Esophagus mucosa (tissue), 1 donor: ENCODE measurements around the gene SERTAD4. TPM values are rescaled to one million over a fixed set of nuclear protein-coding genes. Genes with fewer than 3 reads are reported as not detected.
"Not testable (repeated sequence)": the region's sequence is repeated elsewhere in the genome, so short reads cannot be mapped to it uniquely, and the experiment has no call there.

ENCODE experiments used
- ATAC-seq: fragments of 200-7000 bp; cut with Tn5 transposase; one replicate; pipeline ENCODE4 v1.9.1; 2020
- total RNA-seq: library from RNA; stranded (reverse); gene quantifications from one replicate; pipeline ENCODE4 v1.2.4, GENCODE V29; 2023
- donor health status: DM: yes; HTN: yes; CAD: no.

Gene SERTAD4
- total RNA-seq = 8.7 TPM

DNA sequence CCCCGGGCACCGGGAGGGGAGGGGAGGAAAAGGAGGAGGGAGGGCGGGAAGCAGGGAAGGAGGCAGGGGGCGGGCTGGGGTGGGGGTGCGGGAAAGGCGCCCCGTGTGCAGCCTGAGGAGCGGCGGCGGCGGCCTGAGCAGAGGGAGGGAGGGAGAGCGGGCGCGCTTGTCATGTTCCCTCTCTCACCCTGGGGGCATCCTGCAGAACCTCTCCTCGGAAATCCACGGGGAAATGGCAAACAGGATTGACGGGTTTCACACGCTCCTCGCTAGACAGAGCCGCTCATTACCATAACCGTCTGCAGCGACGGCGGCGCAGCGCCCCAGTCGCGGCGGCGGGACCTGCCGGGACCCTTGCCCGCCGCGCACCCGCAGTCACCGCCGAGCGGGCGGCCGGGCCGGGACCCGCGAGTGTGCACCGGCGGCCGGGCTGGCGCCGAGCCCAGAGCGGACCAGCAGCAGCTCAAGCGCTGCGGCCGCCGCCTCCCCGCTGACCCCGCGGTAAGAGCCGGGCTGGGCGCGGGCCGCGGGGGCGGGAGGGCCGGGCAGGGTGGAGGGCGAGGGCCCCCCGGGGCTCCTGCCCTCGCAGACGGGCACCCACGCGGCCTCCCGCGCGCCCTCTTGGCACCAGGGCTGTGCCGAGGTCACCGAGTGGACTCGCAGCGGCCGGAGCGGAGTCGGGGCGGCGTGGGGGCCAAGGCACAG lies at the start of gene SERTAD4:
TSS of gene SERTAD4 (plus strand) at position 286 of the 705 bp plus-strand sequence. CDS start 5,165 bp downstream, outside the sequence.
- ATAC-seq = peak; percentile 91

DNA sequence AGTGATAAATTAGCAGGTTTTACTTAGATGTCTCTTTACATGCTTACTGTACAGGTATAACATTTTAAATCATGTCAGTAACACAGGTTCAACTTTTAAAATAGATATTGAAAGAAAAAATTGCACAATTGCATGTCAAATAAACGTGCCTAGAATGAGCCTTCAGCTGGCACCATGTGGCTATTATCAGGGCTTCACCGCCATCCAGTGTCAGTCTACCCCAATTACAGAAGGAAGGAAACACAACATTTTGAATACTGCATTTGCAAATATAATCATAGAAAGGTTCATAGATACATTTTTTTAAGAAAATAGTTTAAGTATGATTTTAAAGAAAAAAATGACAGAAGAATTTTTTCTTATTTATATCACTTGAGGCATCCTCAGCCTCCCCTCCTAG lies 47.5 kb upstream of the SERTAD4 start:
- ATAC-seq = no peak

DNA sequence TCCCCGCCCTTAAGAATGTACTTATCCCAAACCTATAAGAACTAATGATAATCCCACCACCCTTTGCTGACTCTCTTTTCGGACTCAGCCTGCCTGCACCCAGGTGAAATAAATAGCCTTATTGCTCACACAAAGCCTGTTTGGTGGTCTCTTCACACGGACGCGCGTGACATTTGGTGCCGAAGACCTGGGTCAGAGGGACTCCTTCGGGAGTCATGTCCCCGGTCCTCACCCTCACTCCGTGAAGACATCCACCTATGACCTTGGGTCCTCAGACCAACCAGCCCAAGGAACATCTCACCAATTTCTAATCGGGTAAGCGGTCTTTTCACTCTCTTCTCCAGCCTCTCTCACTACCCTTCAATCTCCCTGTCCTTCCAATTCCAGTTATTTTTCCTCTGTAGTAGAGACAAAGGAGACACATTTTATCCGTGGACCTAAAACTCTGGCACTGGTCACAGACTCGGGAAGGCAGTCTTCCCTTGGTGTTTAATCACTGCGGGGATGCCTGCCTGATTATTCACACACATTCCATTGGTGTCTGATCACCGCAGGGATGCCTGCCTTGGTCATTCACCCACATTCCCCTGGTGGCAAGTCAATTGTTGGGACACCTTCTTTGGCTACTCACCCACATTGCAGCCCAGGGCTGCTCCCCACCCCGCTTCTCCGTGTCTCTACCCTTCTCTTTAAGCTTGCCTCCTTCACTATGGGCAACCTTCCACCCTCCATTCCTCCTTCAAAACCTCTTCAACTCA lies 44.6 kb upstream of the SERTAD4 start:
- ATAC-seq = not testable (repeated sequence)

DNA sequence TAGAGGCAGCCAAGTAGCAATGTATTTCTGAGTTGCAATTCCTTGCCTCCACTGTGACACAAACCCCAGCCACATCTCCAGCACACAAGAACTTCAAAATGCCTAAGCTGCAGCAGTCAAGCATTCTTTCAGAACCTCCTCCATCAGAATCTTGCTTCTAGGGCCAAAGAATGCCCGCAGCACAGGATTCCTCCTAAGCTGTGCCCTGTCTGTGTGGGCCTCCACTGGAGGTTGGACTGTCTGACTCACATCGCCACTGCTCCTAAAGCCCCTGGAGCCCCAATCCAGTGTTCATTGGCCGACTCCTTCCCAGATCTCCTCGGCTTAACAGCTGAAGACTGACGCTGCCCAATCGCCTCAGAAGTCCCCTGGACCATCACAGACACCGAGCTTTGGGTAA lies 43.2 kb upstream of the SERTAD4 start:
- no peak for ATAC-seq

DNA sequence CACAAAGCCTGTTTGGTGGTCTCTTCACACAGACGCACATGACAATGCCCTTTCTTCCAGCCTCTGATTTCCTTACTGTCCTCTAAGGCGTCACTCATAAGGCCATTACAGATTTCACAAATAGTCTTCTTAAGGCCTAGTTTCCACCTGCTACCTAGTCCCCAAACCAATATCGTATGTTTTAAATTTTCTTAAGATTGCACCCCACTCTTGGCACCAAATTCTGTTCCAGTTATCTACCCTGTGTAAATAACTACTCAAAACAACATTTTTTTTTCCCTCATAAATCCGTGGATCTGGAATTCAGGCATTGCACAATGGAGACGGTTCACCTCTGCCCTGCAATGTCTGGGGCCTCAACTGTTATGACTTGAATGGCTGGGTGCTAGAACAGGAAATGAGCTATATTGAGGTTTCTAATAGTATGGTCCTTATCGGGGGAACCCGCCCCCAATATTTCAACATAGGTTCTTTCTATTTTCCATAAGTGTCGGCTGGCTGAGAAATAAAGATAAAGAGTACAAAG lies 36.9 kb upstream of the SERTAD4 start:
- ATAC-seq = no peak

DNA sequence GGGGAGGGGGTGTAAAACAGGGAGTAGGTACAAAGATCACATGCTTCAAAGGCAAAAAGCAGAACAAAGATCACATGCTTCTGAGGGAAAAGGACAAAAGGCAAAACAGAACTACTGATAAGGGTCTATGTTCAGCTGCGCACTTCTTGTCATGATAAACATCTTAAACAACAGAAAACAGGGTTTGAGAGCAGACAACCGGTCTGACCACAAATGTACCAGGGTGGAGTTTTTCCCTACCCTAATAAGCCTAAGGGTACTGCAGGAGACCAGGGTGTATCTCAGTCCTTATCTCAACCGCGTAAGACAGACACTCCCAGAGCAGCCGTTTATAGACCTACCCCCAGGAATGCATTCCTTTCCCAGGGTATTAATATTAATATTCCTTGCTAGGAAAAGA lies 36.3 kb upstream of the SERTAD4 start:
- not testable (repeated sequence) for ATAC-seq

DNA sequence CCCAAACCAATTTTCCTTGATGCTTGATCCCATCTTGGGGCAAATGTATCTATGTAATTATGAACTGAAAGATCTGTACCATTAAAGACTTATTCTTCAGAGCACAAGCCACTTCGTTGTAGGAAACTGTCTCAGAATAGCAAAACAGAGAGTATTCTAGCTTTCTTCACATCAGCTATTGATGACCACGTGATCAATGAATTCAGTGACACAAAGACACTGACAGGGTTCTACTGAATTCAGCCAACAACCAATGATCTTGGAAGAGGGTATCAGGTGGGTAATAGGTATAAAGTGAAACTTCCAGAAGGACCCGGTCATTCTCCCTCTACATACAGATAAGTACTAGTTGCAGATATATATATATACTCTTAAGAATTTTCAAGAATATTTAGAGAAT lies 33.8 kb upstream of the SERTAD4 start:
- ATAC-seq = no peak

DNA sequence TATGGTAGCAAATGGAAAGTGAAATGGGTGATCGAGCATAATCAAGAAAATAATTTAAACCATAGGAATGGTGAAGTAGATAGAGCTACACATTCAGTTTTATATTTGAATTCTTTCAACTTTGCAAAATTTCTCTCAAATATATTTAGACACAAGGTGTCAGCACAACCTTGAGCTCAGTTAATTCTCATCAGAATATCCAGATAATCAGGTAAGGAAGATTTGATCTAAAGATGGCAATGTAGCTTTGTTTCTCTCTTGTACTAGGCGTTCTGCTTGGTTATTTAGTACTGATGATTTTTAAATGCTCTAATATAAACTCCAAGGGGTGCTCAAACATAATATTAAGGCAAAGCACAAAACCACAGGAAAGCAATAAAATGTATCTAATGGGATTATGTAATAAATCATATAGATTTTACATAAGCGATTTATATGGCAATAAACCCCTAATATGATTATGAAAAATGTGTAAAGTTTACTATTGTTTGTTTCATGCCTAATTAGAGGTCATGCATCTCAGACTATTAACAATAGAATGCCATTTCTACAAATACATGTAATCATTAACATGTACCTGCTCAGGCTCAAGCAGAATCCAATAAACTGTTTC lies 32.4 kb upstream of the SERTAD4 start:
- no peak for ATAC-seq

DNA sequence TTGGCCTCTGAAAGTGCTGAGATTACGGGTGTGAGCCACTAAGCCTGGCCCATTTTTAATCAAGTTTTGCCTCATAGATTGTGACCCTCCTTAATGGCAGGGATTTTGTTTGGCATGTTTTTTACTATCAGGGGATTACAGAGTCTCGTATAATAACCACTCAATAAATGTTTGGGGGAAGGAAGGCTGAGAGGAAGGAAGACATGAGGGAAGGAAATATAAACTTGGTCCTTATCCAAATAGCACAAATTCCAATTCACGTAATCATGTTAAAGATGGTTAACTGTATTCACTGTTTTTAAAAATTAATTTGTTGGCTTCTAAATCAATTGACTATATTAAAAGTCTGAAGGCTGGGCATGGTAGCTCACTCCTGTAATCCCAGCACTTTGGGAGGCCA lies 30.9 kb upstream of the SERTAD4 start:
- no peak for ATAC-seq

DNA sequence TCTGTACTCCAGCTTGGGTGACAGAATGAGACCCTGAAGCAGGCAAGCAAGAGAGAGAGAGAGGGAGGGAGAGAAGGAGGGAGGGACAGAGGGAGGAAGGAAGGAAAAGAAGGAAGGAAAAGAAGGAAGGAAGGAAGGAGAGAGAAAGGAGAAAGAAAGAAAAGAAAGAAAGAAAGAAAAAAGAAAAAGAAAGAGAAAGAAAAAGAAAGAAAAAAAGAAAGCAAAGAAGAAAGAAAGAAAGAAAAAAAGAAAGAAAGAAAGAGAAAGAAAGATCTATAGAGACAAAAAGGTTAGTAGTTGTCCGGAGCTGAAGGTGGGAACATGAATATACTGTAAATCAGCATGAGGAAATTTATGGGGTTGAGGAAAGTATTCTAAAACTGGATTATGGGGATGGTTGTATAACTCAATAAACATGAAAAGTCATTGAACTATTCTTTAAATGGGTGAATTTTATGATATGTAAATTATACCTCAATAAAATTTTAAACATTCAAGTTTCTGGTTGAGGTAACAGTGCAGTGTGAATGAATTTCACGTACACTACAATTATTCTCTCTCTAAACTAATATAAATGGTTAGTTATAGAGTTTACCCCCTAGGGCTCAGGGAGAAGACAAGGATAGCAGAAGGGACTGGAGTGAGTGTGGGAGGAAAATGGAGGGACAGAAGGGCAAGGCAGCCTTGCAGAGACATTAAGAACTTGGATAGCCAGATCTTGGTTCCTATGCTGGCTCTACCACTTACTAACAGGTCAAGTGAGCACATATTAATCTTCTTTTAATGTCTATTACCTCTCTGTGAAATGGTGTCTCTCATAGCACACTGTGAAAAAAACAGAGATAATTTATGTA lies 24.8 kb upstream of the SERTAD4 start:
- no peak for ATAC-seq

DNA sequence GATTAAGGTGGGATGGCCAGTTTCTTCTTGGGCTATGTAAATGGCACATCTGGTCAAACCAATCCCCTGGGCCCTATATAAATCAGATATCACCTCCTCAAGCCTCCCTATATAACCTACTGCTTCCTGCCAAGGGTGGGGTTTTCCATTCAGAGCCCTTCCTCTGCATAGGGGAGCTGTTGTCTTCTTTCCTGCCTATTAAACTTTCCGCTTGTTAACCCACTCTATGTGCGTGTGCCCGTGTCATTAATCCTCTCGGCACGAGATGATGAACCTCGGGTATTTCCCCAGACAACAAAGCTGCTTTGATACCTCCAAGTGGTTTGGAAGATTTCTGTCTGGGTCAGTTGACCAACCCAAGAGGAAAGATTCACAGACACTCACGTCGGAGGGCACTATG lies 19.3 kb upstream of the SERTAD4 start:
- no peak for ATAC-seq

DNA sequence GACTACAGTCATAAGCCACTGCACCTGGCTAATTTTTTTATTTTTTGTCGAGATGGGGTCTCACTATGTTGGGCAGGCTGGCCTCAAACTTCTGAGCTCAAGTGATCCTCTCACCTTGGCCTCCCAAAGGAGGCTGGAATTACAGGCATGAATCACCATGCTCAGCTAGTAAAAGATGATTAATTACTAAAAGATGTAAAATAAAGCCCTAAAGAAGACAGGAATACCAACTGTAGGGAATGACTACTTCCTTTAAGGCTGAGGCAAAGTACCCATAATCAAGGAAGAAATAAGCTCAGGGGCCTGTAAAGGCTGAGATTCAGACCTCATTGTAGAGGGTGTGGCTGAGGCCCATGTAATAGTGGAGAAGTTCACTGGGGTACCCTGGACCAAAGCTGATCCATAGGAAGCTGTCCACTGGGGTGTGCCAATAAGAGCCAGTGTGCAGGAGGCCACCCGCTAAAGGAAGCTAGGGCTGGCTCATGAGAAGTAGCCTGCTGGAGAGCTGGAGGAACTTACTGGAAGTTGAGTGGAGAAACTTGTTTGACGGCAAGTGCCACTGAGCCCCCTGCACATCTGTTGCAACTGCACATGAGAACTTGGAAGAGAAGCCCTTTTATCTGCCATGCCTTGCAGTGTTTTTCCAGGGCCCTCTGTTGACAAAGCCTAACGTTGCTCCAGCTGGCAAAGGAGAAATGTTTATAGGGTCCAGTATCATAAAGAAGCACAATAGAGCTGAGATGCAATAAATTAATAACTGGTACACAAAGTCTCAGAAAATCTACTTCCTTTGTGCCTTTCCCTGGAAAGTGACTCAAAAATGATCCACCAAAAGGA lies 17.8 kb upstream of the SERTAD4 start:
- ATAC-seq = no peak

DNA sequence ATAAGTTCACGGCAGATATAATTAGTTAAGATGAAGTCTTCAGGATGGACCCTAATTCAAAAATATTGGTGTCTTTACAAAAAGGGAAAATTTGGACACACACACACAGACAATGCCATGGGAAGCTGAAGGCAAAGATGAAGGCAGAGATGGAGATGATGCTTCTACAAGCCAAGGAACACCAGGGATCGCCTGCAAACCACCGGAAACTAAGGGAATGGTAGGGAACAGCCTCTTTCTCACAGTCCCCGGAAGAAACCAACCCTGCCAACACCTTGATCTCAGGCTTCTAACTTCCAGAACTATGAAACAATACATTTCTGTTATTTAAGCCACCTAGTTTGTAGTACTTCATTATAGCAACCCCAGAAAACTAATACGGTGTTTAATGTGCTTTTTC lies 15.1 kb upstream of the SERTAD4 start:
- no peak for ATAC-seq

DNA sequence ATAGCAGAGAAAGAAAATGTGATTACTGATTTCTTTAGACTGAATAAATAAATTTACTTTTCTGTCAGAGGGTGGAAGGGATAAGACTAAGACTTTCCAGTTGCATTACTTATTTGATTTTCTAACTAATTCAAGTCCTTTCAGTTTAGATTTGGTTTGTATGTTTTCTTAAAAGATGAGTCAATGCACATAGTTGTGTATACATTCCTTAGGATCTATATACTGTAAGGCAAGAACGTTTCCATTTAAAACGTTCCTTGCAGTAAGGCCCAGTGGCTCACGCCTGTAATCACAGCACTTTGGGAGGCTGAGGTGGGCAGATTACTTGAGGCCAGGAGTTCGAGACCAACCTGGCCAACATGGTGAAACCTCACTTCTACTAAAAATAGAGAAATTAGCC lies 14.5 kb upstream of the SERTAD4 start:
- ATAC-seq = no peak

DNA sequence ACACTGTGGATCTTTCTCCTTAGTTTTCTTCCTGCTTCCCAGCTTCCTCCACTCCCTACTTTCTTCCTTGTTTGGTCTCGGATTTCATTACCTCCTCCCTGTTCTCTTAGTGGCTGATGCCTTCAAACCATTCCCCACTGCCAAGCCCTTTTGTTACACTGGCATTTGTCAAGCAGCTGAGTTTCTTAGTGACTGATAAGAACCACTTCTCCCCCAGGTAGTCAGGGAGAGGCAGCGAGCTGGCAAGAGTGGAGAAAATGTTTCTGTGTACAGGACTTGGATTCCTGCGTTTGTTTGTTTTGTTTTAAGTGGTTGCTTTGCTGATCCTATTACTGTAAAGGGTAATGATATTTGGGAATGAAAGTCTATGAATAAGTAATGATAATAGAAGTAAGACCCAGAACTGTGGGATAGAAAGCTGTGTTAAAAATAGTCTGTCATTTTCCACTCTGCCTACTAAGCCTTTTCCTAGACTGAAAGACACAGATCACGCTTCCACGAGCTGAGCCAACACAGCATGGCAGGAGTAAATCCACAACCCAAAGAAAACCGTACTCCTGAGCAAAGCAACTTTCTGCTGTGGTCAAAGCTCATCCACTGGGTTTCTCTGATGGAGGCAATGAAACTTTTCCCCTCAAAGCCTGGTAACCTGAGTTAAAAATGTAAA lies 10.1 kb upstream of the SERTAD4 start:
- peak; percentile 66 for ATAC-seq

DNA sequence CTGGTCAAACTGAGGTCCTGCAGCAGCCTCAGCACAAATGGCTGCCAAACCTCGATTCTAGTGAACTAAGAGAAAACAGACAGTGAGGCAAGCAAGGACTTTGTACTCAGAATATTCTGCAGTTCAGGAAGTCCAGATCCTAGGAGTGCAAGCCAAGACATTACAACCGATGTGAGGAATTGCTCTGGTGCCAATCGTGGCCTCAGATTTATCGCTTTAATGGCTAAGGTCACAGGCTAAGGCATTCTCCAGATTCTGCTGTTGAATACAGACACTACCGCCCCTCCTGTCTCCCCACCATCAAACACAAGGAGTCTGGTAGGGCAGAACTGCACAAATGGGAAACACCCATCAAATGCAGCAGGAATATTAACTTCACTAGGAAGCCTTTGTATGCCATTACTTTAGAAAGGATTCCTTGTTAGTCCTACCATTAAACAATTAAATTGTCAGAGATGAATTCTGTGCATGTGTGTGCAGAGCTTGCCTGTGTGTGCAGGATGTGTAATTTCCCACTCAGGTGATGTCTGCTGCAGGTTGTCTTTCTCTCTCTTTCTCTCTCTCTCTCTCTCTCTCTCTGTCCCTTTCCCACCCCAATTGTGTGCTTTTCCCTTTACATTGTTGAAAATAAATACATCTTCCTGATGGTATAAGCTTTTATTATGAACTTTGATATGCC lies 9.2 kb upstream of the SERTAD4 start:
- ATAC-seq = no peak

DNA sequence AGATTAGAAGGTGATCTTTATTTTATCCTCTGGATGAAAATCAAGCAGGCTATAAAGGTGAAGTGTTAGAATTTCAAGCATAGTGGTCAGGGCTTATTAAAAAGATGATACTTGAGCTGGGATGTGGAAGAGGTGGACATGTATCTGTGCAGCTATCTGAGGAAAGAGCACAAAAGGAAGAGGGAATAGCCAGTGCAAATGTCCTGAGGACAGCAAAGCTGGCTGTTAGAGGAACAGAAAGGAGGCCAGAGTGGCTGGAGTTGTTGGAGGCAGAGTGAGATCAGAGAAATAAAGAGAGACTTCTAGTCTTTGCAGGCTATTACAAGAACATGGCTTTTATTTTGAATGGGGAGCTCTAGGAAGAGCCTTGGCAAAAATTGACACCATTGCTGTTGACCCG lies 4.4 kb upstream of the SERTAD4 start:
- ATAC-seq = no peak

DNA sequence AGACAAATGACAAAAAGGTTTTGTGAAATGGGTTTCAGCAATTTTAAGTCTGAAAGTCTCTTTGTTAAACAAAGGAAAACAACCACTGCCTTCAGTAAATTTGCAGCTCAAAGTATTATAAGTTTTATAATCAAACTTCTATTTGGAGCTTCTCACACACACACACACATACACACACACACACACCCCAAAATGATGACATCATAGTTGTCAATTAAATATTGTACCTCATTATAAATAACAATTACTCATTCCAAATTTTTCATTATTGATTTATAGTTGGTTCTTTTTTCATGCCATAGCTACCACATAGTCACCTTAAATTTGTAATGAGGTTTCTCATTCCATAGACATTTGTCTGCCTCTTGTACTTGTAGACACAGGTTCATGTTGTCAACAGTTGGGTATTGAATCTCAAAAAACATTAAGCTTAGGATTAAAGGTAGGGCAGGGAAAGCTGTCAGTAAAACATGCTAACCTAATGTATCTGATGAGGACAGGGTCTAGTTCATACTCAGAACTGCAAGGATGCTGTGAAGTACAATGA lies 2.4 kb upstream of the SERTAD4 start:
- ATAC-seq = no peak

DNA sequence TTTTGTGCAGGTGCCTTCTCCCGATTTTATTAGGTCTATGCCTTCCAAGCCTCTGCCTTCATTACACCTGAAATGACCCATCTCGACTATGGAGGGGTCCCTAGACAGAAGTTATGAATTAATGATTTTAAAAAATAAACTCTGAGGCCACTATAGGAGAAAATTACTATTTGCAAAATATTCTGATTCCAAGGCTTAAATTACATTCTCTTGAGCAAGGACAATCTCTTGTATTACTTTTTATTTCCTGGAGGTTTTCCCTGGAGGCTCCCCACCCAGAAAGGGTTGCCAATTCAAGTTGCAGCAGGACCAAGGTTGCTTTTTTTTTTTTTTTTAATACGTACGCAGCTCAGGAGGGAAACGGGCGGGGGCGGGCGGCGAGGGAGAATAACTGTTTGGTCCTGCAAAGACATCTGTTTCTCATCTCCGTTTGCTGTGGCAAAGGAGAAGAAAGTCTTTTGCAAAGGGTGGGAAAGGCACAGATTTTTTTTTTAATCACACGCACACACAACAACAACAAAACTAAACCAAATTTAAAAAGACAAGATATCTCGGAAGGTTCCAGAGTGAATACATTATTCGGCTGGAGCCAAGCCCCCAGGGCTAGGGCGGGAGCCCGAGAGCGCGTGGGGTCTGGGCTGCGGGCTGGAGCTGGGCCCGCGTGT lies 618 bp upstream of the SERTAD4 start:
- ATAC-seq = peak; percentile 26

DNA sequence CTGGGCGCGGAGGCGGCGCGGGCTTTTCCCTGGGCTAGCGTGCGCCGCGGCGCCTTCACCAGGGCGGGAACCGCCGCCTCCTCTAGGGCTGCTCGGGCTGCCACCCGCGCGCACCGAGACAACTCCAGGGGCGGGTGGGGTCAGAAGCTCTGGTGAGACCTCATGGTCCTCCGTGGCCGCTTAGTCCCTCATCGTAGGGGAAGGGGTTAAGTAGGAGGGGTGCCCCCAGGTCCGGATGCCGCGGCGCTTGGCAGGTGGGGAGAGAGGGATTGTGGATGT lies 559 bp downstream of the SERTAD4 start:
- ATAC-seq = peak; percentile 47
